HEK293 (cell line): ENCODE data around the gene LYST.
A peak's percentile ranks its signal among the peaks of the same experiment; 100 is the strongest.
"Not testable (repeated sequence)": the region's sequence is repeated elsewhere in the genome, so short reads cannot be mapped to it uniquely, and the experiment has no call there.

Source experiments
- CTCF ChIA-PET: fragments of 350-600 bp; formaldehyde crosslinking; extraction: SDS; loops from one replicate; lab custom pipeline; 2021; ENCODE audit warnings: antibody characterized with exemption; lab: Yijun Ruan, JAX
- POLR2A ChIA-PET: fragments of 300-600 bp; formaldehyde crosslinking; extraction: SDS; loops from one replicate; lab custom pipeline; 2020; ENCODE audit warnings: antibody characterized with exemption, inconsistent platforms; lab: Yijun Ruan, JAX
- H3K27ac ChIP-seq: fragments of 200-500 bp; sonication (Bioruptor generic); 2 replicates; pipeline ENCODE4 v1.5.1; 2014; ENCODE audit warnings: low read depth, low read length, control low read depth, inconsistent platforms; ENCODE audit errors: extremely low read depth
- H3K36me3 ChIP-seq, 2 experiments: fragments of 200-500 bp in 1 of 2; sonication (Bioruptor generic) in 1 of 2; 1 replicate in 1 of 2; 2 replicates in 1 of 2; pipeline ENCODE4 v1.5.1; 2014 to 2017; ENCODE audit warnings: inconsistent platforms in 2 of 2, low read length in 2 of 2; ENCODE audit not compliant: control insufficient read depth in 2 of 2, insufficient read depth in 1 of 2
- H3K4me1 ChIP-seq: fragments of 200-500 bp; sonication (Bioruptor generic); 2 replicates; pipeline ENCODE4 v1.5.1; 2014; ENCODE audit warnings: mild to moderate bottlenecking, low read length, inconsistent platforms; ENCODE audit not compliant: control insufficient read depth, insufficient read depth
- H3K4me3 ChIP-seq: 2 replicates; pipeline ENCODE4 v1.5.1; 2011; ENCODE audit warnings: low read depth, mild to moderate bottlenecking, control low read depth, low read length, moderate library complexity
- H3K9me3 ChIP-seq: fragments of 200-500 bp; sonication (Bioruptor generic); 2 replicates; pipeline ENCODE4 v1.5.1; 2014; ENCODE audit warnings: low read depth, low read length, inconsistent platforms; ENCODE audit not compliant: control insufficient read depth, insufficient read depth
- AEBP2 ChIP-seq: fragments of 450-650 bp; formaldehyde crosslinking; IDR thresholded peaks from 2 replicates; pipeline ENCODE4 v1.5.1; 2016; ENCODE audit warnings: missing biosample characterization, missing genetic modification characterization, borderline replicate concordance
- IKZF3 ChIP-seq: fragments of 450-650 bp; IDR thresholded peaks from 2 replicates; pipeline ENCODE4 v1.5.0; 2018; ENCODE audit warnings: missing biosample characterization, mild to moderate bottlenecking, missing genetic modification characterization, moderate library complexity
- KLF17 ChIP-seq: fragments of 450-650 bp; formaldehyde crosslinking; IDR thresholded peaks from 2 replicates; pipeline ENCODE4 v1.5.1; 2016; ENCODE audit warnings: missing biosample characterization, missing genetic modification characterization
- ZFP37 ChIP-seq: fragments of 450-650 bp; formaldehyde crosslinking; IDR thresholded peaks from 2 replicates; pipeline ENCODE4 v1.5.1; 2016; ENCODE audit warnings: missing biosample characterization, missing genetic modification characterization
- ZNF146 ChIP-seq: fragments of 450-650 bp; formaldehyde crosslinking; IDR thresholded peaks from 2 replicates; pipeline ENCODE4 v1.5.1; 2016; ENCODE audit warnings: missing biosample characterization, missing genetic modification characterization
- ZNF155 ChIP-seq: fragments of 450-650 bp; formaldehyde crosslinking; IDR thresholded peaks from 2 replicates; pipeline ENCODE4 v1.5.1; 2016; ENCODE audit warnings: missing biosample characterization, missing genetic modification characterization
- ZNF157 ChIP-seq: fragments of 450-650 bp; formaldehyde crosslinking; IDR thresholded peaks from 2 replicates; pipeline ENCODE4 v1.5.1; 2016; ENCODE audit warnings: missing biosample characterization, missing genetic modification characterization
- ZNF184 ChIP-seq: fragments of 450-650 bp; IDR thresholded peaks from 2 replicates; pipeline ENCODE4 v1.5.1; 2018; ENCODE audit warnings: missing biosample characterization, mild to moderate bottlenecking, missing genetic modification characterization
- ZNF239 ChIP-seq: fragments of 450-650 bp; formaldehyde crosslinking; IDR thresholded peaks from 2 replicates; pipeline ENCODE4 v1.5.1; 2016; ENCODE audit warnings: missing biosample characterization, missing genetic modification characterization
- ZNF26 ChIP-seq: fragments of 450-650 bp; formaldehyde crosslinking; IDR thresholded peaks from 2 replicates; pipeline ENCODE4 v1.5.1; 2016; ENCODE audit warnings: missing biosample characterization, missing genetic modification characterization
- ZNF274 ChIP-seq, 2 experiments: fragments of 200-500 bp in 1 of 2; fragments of 450-650 bp in 1 of 2; sonication (Bioruptor generic) in 1 of 2; formaldehyde crosslinking in 1 of 2; IDR thresholded peaks; 2 replicates each; pipeline versions ENCODE4 v1.5.1 to v1.6.1; 2014 to 2016; ENCODE audit warnings: borderline replicate concordance in 1 of 2, inconsistent platforms in 1 of 2, low read length in 1 of 2, missing biosample characterization in 1 of 2, missing genetic modification characterization in 1 of 2
- ZNF280D ChIP-seq: fragments of 450-650 bp; formaldehyde crosslinking; IDR thresholded peaks from 2 replicates; pipeline ENCODE4 v1.5.1; 2016; ENCODE audit warnings: missing biosample characterization, missing genetic modification characterization
- ZNF423 ChIP-seq: fragments of 450-650 bp; formaldehyde crosslinking; IDR thresholded peaks from 2 replicates; pipeline ENCODE4 v1.5.1; 2016; ENCODE audit warnings: missing biosample characterization, missing genetic modification characterization
- ZNF521 ChIP-seq: fragments of 450-650 bp; formaldehyde crosslinking; IDR thresholded peaks from 2 replicates; pipeline ENCODE4 v1.5.1; 2017; ENCODE audit warnings: missing biosample characterization, mild to moderate bottlenecking, missing genetic modification characterization
- ZNF530 ChIP-seq: fragments of 450-650 bp; formaldehyde crosslinking; IDR thresholded peaks from 2 replicates; pipeline ENCODE4 v1.5.1; 2016; ENCODE audit warnings: low read depth, missing biosample characterization, missing genetic modification characterization
- ZNF580 ChIP-seq: fragments of 450-650 bp; formaldehyde crosslinking; IDR thresholded peaks from 2 replicates; pipeline ENCODE4 v1.5.1; 2016; ENCODE audit warnings: missing biosample characterization, missing genetic modification characterization
- ZNF645 ChIP-seq: fragments of 450-650 bp; formaldehyde crosslinking; IDR thresholded peaks from 2 replicates; pipeline ENCODE4; 2016; ENCODE audit warnings: missing biosample characterization, missing genetic modification characterization
- ZNF707 ChIP-seq: fragments of 450-650 bp; formaldehyde crosslinking; IDR thresholded peaks from 2 replicates; pipeline ENCODE4 v1.5.1; 2016; ENCODE audit warnings: missing biosample characterization, missing genetic modification characterization
- ZNF843 ChIP-seq: fragments of 450-650 bp; formaldehyde crosslinking; IDR thresholded peaks from 2 replicates; pipeline ENCODE4 v1.5.1; 2016; ENCODE audit warnings: missing biosample characterization, missing genetic modification characterization

LYST gene

GRCh38 chr1:235866205-235866912 is at the start of gene LYST (continued):
- no peak for TF ChIP-seq ZNF645
- peak; percentile 69; the same call in 1 of the 2 replicates for TF ChIP-seq ZNF184
- TF ChIP-seq ZNF521 (tag by site-specific recombination): no peak
- TF ChIP-seq ZNF26 (tag by site-specific recombination): no peak
- peak; percentile 45; the same call in 1 of the 2 replicates for TF ChIP-seq ZNF843
- TF ChIP-seq ZNF280D (tag by site-specific recombination): no peak
- no peak for TF ChIP-seq ZNF274 (IDR thresholded peaks at IDR 0.05; ENCODE audit: low read length)
- TF ChIP-seq ZNF274 (tag by site-specific recombination; IDR thresholded peaks at IDR 0.05; ENCODE audit: borderline replicate concordance): no peak
- no peak for TF ChIP-seq IKZF3 (tag by site-specific recombination)
- TF ChIP-seq, all 188 proteins: peak for 67

- CTCF ChIA-PET: interaction anchor here (1.0 kb wide), 1 partner anchor 401 kb away, joined by 3 read pairs; no protein-coding TSS in a partner anchor
- H3K4me1 ChIP-seq: peaks cover 26% of the 10 kb centered on the region
- not testable (repeated sequence) for H3K4me3 ChIP-seq, H3K36me3 ChIP-seq
- TF ChIP-seq ZNF146 (tag by site-specific recombination) (peak; percentile 97), ZNF280D (tag by site-specific recombination) (peak; percentile 58; the same call in 1 of the 2 replicates), ZNF580 (tag by site-specific recombination) (0 out of 2 replicates have a peak, but pooled peaks have one; percentile 25)
- TF ChIP-seq, all 188 proteins: peak for 3; not testable (repeated sequence) for 185
- H3K9me3 ChIP-seq, H3K27ac ChIP-seq: not testable (repeated sequence)
- POLR2A ChIA-PET: interaction anchor here (0.6 kb wide), 1 partner anchor 78 kb away, joined by 3 read pairs; no protein-coding TSS in a partner anchor
Measured at GRCh38 chr1:235915489-235915888, 48.8 kb upstream of the LYST start.

- H3K27ac ChIP-seq: no peak overlapping the region
- H3K9me3 ChIP-seq: no peaks in the 10 kb centered on the region
- CTCF ChIA-PET: interaction anchor here (0.6 kb wide), 1 partner anchor 399 kb away, joined by 3 read pairs; no protein-coding TSS in a partner anchor
- POLR2A ChIA-PET: no interaction called here
- peaks cover 26% of the 10 kb centered on the region for H3K4me1 ChIP-seq
- H3K36me3 ChIP-seq: no peaks in the 10 kb centered on the region
- no peak overlapping the region for H3K4me3 ChIP-seq
- TF ChIP-seq ZNF707 (tag by site-specific recombination) (no peak), KLF17 (tag by site-specific recombination) (no peak), ZNF530 (no peak), ZNF155 (tag by site-specific recombination) (no peak), ZNF157 (tag by site-specific recombination) (no peak), AEBP2 (no peak), ZNF239 (tag by site-specific recombination) (no peak), ZFP37 (tag by site-specific recombination) (no peak), ZNF423 (tag by site-specific recombination) (no peak)
Measured at GRCh38 chr1:235913311-235913710, 46.6 kb upstream of the LYST start.
